ENCODE data around the gene GRID1. TPM values are rescaled to one million over a fixed set of nuclear protein-coding genes. Genes with fewer than 3 reads are reported as not detected.

Gene GRID1
- total RNA-seq, 2 donors from 2014 or later, result 4.4 to 5.6 TPM

- intact Hi-C loops (cut with DNase I), result no loop called here
- DNase-seq (ENCODE audit: low spot score), result peak; percentile 62
These were observed 5.2 kb downstream of the GRID1 start for GRCh38 chr10:86361156-86362128.

DNA sequence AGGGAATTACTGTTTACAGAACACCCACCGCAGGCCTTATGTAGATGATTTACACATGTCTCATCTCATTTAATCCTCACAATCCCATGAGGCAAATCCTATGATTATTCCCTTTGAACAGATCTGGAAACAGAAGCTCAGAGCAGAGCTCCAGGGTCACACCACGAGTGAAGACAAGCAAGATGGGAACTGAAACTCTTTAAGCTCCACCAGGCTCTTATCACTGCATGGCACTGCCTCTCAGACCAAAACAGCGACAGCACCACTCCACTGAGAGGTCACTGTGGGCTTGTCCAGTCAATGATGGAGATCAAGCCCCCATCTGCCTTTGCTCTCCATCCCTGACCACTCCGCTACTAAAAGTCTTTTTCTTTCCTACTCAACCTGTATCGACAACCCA lies 5.9 kb downstream of the GRID1 start:
- DNase-seq (ENCODE audit: low spot score), result peak; percentile 52
- intact Hi-C loops (cut with DNase I), result no loop called here

DNA sequence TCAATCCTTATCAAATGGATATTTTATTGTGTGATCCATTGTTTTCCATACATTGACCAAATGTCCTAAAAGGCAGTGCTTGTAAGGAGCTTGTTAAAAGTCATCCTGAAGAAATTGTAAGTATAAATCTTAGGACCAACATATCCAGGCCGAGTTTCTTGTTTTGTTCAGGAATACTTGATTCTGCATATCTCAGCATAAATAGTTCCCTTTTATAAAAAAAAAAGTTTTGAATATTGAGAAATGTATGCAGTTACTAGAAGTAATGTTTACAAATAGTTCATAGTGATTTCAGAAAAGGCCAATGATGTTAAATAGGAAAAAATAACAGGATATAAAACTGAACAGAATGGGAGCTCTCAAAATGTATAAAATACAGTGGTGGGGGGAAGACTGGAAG lies 6.6 kb downstream of the GRID1 start:
- DNase-seq (ENCODE audit: low spot score), result no peak
- intact Hi-C loops (cut with DNase I), result no loop called here

- DNase-seq (ENCODE audit: low spot score), result peak; percentile 29
- intact Hi-C loops (cut with DNase I), result no loop called here
These were observed 7.5 kb downstream of the GRID1 start for GRCh38 chr10:86359111-86359510.

- DNase-seq (ENCODE audit: low spot score), result peak; percentile 38
- intact Hi-C loops (cut with DNase I), result no loop called here
These were observed 8.9 kb downstream of the GRID1 start for GRCh38 chr10:86357676-86358075.

DNA sequence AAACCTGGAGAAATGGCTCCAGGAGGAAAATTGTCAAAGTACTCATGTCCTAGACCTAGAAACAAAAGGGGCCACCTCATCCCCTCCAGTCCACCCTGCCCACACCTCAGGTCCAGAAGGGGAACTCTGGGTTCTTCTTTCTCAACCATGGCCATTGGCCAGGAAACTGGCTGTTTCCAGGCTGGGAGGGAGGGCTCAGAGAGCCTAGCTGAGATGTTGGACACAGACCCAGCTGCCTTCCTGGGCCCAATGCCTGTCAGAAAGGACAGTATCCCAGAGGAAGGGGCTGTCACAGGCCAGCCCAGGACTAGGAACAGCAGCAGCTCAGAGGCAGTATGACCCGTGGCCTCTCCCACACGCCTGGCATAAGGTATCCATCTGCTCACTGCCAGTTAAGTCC lies 9.6 kb downstream of the GRID1 start:
- intact Hi-C loops (cut with DNase I), result no loop called here
- peak; percentile 78 for DNase-seq (ENCODE audit: low spot score)

GRCh38 chr10:86356296-86356695 lies 10.3 kb downstream of the GRID1 start:
- intact Hi-C loops (cut with DNase I), result no loop called here

DNA sequence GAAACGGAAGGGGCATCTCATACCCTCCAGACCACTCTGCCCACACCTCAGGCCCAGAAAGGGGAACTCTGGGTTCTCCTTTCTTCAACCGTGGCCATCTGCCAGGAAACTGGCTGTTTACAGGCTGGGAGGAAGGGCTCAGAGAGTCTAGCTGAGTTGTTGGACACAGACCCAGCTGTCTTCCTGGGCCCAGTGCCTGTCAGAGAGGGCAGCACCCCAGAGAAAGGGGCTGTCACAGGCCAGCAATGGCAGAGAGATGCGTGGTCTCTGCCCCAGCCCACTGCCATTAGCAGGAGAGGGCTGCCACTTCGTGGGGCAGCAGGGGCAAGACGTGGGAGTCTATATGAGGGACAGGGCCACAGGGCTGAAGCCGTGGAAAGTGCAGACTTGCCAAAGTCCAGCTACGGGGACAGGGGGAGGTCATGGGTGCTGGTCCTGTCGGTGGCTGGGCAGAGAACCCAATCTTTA lies 11.0 kb downstream of the GRID1 start:
- intact Hi-C loops (cut with DNase I), result no loop called here
- DNase-seq (ENCODE audit: low spot score), result peak; percentile 86

More at GRCh38 chr10:86356296-86356695, 10.3 kb downstream of the GRID1 start:
- DNase-seq (ENCODE audit: low spot score), result peak; percentile 60

DNA sequence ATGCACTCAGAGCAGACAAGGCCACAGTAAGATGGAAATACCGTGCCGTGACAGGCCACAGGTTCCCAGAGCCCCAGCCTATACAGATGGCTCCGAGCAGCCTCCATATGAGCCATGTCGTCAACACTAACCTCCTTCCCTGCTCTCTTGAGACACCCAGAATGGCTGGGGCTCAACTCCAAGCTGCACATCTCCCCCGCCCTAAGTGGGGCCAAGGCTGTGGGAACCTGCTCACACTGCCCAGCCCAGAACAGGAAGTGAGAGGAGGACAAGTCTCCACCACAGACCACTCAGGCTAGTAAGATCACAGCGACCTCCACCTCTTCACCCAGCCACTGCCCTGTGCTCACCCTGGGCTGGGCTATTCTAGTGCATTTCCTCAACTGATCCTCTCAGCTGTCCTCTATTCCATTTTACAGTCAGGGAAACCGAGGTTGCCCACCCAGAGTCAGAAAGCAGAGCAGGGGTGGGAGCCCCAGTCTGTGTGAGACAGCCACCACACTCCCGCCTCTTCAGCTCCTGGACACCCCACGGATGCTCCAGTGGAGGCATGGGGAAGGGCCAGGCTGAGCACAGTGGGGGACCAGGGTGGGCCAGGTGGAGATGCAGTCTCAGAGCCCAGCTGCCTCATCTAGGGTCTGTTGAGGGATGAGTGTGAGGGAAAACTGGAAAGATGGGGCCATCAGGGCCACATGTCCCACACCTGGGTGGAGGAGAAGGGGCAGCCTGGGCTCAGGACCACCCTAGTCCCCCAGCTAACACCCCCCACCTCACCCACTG lies 11.6 kb downstream of the GRID1 start:
- peak; percentile 71 for DNase-seq (ENCODE audit: low spot score)
- intact Hi-C loops (cut with DNase I), result no loop called here

DNA sequence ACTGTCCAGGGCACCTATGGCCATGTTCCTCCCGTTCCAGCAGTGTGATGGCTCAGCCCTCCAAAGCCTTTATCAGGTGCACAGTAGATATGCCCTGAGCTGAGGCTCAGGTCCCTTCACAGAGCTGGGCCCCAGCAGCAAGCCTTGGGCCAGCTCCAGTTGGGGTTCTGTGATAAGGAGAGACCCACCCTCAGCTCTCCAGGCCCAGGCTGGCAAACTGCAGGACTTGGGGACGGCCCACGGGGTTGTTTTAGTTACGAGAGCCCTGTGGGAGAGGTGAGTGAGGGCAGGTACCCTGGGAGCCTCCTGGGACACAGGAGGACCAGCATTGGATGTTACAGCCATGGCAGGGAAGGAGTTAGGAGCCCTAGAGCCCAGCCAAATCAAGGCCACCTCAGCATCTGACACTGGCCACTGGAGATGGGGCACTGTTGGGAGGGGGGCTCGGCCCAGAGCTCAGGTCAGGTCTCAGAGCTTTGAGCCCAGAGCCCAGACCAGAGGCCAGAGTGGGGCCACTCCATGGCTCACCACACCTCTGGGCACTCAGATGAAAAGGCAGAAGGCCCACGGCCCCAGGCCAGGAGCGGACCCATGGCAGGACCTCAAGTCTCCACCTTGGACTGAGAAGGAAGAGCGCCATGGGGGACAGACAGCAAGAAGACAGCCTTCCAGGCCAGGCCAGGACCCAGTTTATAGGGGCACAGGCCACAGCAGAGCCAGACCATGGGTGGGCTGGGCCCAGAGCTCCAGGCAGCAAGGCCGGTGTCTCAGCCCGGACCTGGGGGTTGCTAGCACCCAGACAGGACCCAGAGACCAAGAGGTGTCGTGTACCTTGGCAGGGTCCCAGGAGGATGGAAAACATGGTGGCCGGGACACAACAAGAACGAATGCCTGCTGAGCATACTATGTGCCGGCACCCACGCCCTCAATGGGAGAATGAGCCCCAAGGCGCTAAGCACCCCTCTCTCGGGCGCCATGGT lies 12.8 kb downstream of the GRID1 start:
- no peak for DNase-seq (ENCODE audit: low spot score)
- intact Hi-C loops (cut with DNase I), result no loop called here

GRCh38 chr10:86350897-86351296 lies 15.7 kb downstream of the GRID1 start:
- peak; percentile 36 for DNase-seq (ENCODE audit: low spot score)
- intact Hi-C loops (cut with DNase I), result no loop called here

- peak; percentile 50 for DNase-seq (ENCODE audit: low spot score)
- intact Hi-C loops (cut with DNase I), result no loop called here
These were observed 16.5 kb downstream of the GRID1 start for GRCh38 chr10:86349940-86350630.

GRCh38 chr10:86349474-86349873 lies 17.1 kb downstream of the GRID1 start:
- intact Hi-C loops (cut with DNase I), result no loop called here
- DNase-seq (ENCODE audit: low spot score), result peak; percentile 43

GRCh38 chr10:86348321-86349210 lies 18.0 kb downstream of the GRID1 start:
- peak; percentile 72 for DNase-seq (ENCODE audit: low spot score)

GRCh38 chr10:86347856-86348255 lies 18.7 kb downstream of the GRID1 start:
- peak; percentile 77 for DNase-seq (ENCODE audit: low spot score)
- intact Hi-C loops (cut with DNase I), result no loop called here

More at GRCh38 chr10:86348321-86349210, 18.0 kb downstream of the GRID1 start:
- intact Hi-C loops (cut with DNase I), result no loop called here

GRCh38 chr10:86346799-86347665 lies 19.6 kb downstream of the GRID1 start:
- intact Hi-C loops (cut with DNase I), result no loop called here
- DNase-seq (ENCODE audit: low spot score), result peak; percentile 75

Data from posterior vena cava (tissue), 2 donors.